ENCODE results near the gene HK2. TPM values are rescaled to one million over a fixed set of nuclear protein-coding genes. Genes with fewer than 3 reads are reported as not detected.

The HK2 gene
- total RNA-seq, 1 donor from 2014 or later: 23.2 TPM

GRCh38 chr2:74870951-74871350, 37.0 kb downstream of the HK2 start:
- Mint-ChIP-seq H3K36me3 (ENCODE audit: low read depth, unreplicated experiment) (peaks cover 24% of the 10 kb centered on the region), H3K4me1 (ENCODE audit: unreplicated experiment) (peaks cover 29% of the 10 kb centered on the region), H3K9me3 (ENCODE audit: unreplicated experiment) (no peaks in the 10 kb centered on the region), H3K4me3 (ENCODE audit: unreplicated experiment) (no peak overlapping the region), H3K27me3 (ENCODE audit: unreplicated experiment) (peaks cover 7% of the 10 kb centered on the region), H3K27ac (ENCODE audit: unreplicated experiment) (no peak overlapping the region)
- no peak for DNase-seq (ENCODE audit: low spot score)
- no peak for TF ChIP-seq CTCF (IDR thresholded peaks at IDR 0.05; ENCODE audit: unreplicated experiment)

GRCh38 chr2:74871414-74871813, 37.5 kb downstream of the HK2 start:
- H3K27me3 Mint-ChIP-seq (ENCODE audit: unreplicated experiment): peaks cover 5% of the 10 kb centered on the region
- peaks cover 27% of the 10 kb centered on the region for H3K4me1 Mint-ChIP-seq (ENCODE audit: unreplicated experiment)
- no peak for TF ChIP-seq CTCF (IDR thresholded peaks at IDR 0.05; ENCODE audit: unreplicated experiment)

GRCh38 chr2:74872389-74872836, 38.5 kb downstream of the HK2 start:
- Mint-ChIP-seq H3K4me3 (ENCODE audit: unreplicated experiment) (no peak overlapping the region), H3K36me3 (ENCODE audit: low read depth, unreplicated experiment) (peaks cover 28% of the 10 kb centered on the region), H3K4me1 (ENCODE audit: unreplicated experiment) (peaks cover 20% of the 10 kb centered on the region), H3K27ac (ENCODE audit: unreplicated experiment) (no peak overlapping the region), H3K9me3 (ENCODE audit: unreplicated experiment) (no peaks in the 10 kb centered on the region), H3K27me3 (ENCODE audit: unreplicated experiment) (peaks cover 5% of the 10 kb centered on the region)
- no peak for TF ChIP-seq CTCF (IDR thresholded peaks at IDR 0.05; ENCODE audit: unreplicated experiment)
- no peak for DNase-seq (ENCODE audit: low spot score)

More at GRCh38 chr2:74871414-74871813, 37.5 kb downstream of the HK2 start:
- Mint-ChIP-seq H3K36me3 (ENCODE audit: low read depth, unreplicated experiment) (peaks cover 24% of the 10 kb centered on the region), H3K9me3 (ENCODE audit: unreplicated experiment) (no peaks in the 10 kb centered on the region), H3K4me3 (ENCODE audit: unreplicated experiment) (no peak overlapping the region), H3K27ac (ENCODE audit: unreplicated experiment) (no peak overlapping the region)
- DNase-seq (ENCODE audit: low spot score): no peak

GRCh38 chr2:74873012-74873665, 39.2 kb downstream of the HK2 start:
- H3K27ac Mint-ChIP-seq (ENCODE audit: unreplicated experiment): no peak overlapping the region
- no peak overlapping the region for H3K4me3 Mint-ChIP-seq (ENCODE audit: unreplicated experiment)
- peaks cover 24% of the 10 kb centered on the region for H3K36me3 Mint-ChIP-seq (ENCODE audit: low read depth, unreplicated experiment)
- no peak for DNase-seq (ENCODE audit: low spot score)
- H3K27me3 Mint-ChIP-seq (ENCODE audit: unreplicated experiment): peaks cover 5% of the 10 kb centered on the region
- no peak for TF ChIP-seq CTCF (IDR thresholded peaks at IDR 0.05; ENCODE audit: unreplicated experiment)
- H3K4me1 Mint-ChIP-seq (ENCODE audit: unreplicated experiment): peaks cover 16% of the 10 kb centered on the region
- H3K9me3 Mint-ChIP-seq (ENCODE audit: unreplicated experiment): no peaks in the 10 kb centered on the region

Measured in endothelial cell (in vitro differentiated cells).